Suprapubic skin (tissue), 4 donors: ENCODE data around the gene DNAI4.

Experiments used
- CTCF ChIP-seq, 2 donors: fragments of 200-600 bp in 1 of 2; fragments of 450-650 bp in 1 of 2; sonication (generic) in 1 of 2; IDR thresholded peaks; one replicate each; pipeline ENCODE4 v1.5.1; 2016 to 2019; ENCODE audit warnings: antibody characterized with exemption in 2 of 2, mild to moderate bottlenecking in 1 of 2, moderate library complexity in 1 of 2
- EP300 ChIP-seq: sonication (generic); formaldehyde crosslinking; IDR thresholded peaks from one replicate; pipeline ENCODE4 v1.6.1; 2017; ENCODE audit warnings: antibody characterized with exemption
- POLR2A ChIP-seq, 2 donors: fragments of 450-650 bp; IDR thresholded peaks; one replicate each; pipeline ENCODE4 v1.6.1; 2017; ENCODE audit warnings: antibody characterized with exemption in 2 of 2, mild to moderate bottlenecking in 2 of 2, moderate library complexity in 2 of 2
- POLR2AphosphoS5 ChIP-seq, 3 donors: sonication (generic); formaldehyde crosslinking; IDR thresholded peaks; one replicate each; pipeline ENCODE4 v1.6.1; 2017; ENCODE audit warnings: antibody characterized with exemption in 3 of 3

GRCh38 chr1:66873111-66873510, 51.5 kb downstream of the DNAI4 start:
- TF ChIP-seq CTCF (IDR thresholded peaks at IDR 0.05) (no peak), POLR2AphosphoS5 (IDR thresholded peaks at IDR 0.05) (no peak), POLR2A (IDR thresholded peaks at IDR 0.05) (no peak), EP300 (no peak)
